SH-SY5Y (cell line): Measurements from ENCODE around the gene DPYSL4.

Experiments
- GATA2 ChIP-seq: IDR thresholded peaks from 2 replicates; pipeline ENCODE4 v1.6.1; 2011; ENCODE audit warnings: mild to moderate bottlenecking, low read depth, low read length
- GATA3 ChIP-seq: IDR thresholded peaks from 2 replicates; pipeline ENCODE4 v1.6.1; 2011; ENCODE audit warnings: low read depth, mild to moderate bottlenecking, low read length, moderate library complexity

DNA sequence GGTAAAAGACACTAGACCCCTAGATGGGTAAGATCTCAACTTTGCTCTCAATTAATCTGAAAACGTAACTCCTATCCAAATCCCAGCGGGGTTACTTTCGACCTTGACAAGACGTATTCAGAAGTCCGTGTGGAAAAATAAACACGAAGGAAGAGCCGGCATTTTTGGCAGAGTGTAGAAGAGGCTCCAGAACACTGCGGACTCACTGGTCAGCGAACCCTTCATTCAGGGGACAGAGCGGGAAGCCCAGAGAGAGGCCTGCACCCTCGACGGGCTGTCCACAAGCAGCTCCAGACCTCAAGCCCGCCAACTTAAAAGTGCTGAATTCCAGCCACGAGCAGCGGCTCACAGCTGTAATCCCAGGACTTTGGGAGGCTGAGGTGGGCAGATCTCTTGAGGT, 54.7 kb downstream of the DPYSL4 start:
- TF ChIP-seq GATA2 (no peak), GATA3 (no peak)
